ENCODE data around the gene MPP3. TPM values are rescaled to one million over a fixed set of nuclear protein-coding genes. Genes with fewer than 3 reads are reported as not detected.

Gene MPP3
- polyA plus RNA-seq, 3 donors = 7.7 to 15.0 (median 8.0) TPM

DNA sequence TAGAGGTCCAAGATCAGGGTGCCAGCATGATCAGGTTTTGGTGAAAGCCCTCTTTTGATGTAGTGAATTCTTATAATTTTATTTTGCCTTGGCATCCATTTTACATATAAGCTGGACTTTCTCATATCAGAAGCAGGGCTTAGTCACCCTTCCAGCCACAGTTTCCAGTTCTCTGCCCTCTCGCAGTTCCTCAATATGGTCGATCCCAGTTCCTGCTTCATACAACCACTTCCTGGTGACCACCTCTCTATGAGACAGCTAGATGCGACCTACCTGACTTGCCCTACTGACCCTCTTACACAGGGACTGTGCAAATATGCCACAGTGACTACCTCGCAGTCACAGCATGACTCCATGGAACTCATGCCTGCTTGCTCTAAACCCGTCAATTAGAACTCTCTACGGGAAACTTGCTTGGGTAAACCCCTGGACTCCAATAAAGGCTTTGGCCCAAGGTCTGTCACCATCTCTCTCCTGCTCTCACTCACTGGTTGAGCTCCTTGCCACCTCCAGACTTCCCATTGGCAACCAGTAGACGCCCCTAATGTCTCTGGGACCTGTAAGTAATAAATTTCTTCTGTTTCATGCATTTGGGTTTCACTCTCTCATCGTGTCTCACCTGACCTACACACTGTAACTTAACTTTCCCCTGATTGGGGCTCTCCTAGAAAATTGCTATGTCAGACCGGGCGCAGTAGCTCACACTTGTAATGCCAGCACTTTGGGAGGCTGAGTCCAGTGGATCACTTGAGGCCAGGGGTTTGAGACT, 35.5 kb upstream of the MPP3 start:
- no peak for DNase-seq (ENCODE audit: extremely low read depth in 1 of 11, low read depth in 9 of 11, low spot score in 4 of 11)

DNA sequence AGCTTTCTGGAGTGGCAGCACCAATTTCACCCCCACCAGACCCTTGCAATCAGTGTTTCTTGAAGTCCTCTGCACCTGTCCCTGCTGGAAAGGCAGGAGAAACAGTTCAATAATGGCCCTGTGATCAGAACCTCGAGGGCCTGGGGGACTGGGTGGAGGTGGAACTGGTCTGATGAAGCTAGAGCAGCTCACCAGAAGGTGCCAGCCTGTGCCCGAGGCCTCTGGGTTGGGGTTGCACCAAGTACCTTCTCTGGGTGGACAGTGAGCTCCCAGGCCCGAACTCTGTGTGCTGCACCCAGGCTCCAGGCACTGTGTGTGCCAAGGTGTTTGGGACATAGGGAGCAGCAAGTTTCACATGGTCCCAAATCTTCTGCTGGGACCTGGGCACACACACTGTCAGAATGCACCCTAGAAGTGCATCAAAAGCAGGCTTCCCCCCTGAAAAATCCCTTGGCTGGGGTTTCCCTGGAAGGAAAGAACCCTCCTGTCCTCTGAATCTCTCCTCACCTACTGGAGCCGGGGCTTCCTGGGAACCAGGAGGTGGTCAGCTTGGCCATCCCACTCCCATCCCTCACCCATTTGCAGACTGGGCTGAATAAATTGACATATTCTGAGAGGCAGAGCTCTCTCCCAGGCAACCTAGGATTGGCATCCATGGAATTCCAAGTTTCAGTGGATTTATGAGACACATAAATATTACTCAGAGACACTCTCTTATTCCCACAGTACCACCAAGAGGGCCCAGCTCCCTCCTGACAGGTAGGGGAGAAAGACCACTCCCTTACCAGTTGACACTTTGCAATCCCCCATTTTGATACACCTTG, 31.4 kb upstream of the MPP3 start:
- DNase-seq (ENCODE audit: extremely low read depth in 1 of 11, low read depth in 9 of 11, low spot score in 4 of 11) = no peak

DNA sequence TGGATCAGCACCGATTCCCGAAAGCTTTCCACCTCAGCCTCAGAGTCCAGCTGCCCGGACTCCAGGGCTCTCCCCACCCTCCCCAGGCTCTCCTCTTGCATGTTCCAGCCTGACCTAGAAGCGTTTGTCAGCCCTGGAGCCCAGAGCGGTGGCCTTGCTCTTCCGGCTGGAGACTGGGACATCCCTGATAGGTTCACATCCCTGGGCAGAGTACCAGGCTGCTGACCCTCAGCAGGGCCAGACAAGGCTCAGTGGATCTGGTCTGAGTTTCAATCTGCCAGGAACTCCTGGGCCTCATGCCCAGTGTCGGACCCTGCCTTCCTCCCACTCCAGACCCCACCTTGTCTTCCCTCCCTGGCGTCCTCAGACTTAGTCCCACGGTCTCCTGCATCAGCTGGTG, 29.0 kb upstream of the MPP3 start:
- DNase-seq (ENCODE audit: extremely low read depth in 1 of 11, low read depth in 9 of 11, low spot score in 4 of 11) = no peak

DNA sequence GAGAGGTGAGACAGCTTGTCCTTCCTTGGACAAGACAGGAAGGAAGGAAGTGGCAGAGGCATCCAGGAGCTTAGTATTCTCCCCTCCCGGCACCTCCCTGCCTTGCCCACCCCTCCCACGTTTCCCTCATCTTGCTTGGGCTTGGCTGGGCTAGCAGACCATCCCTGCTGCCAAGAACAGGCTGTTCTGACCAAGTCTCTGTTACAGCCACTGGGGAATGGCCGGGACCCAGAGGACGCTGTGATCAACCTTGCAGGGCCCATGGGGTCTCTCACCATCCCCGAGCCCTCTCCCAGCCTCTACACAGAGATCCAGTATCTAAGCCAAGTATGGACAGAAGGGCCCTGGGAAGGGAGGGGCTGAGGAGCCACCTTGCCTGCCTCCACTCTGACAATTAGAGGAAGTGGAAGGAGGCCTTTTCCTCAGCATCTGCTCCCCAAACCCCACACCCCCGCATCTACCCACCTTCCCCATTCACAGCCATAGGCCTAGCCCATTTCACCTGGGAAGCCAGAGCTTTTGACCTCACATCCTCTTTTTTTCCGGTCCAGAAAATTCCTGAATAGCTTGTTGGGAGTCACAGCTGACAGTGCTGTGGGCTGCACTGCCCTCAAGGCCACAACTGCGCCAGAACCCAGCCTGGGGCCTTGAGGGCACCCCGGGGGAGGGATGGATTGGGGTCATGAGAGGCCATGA, 28.1 kb upstream of the MPP3 start:
- DNase-seq (ENCODE audit: extremely low read depth in 1 of 11, low read depth in 9 of 11, low spot score in 4 of 11) = no peak

DNA sequence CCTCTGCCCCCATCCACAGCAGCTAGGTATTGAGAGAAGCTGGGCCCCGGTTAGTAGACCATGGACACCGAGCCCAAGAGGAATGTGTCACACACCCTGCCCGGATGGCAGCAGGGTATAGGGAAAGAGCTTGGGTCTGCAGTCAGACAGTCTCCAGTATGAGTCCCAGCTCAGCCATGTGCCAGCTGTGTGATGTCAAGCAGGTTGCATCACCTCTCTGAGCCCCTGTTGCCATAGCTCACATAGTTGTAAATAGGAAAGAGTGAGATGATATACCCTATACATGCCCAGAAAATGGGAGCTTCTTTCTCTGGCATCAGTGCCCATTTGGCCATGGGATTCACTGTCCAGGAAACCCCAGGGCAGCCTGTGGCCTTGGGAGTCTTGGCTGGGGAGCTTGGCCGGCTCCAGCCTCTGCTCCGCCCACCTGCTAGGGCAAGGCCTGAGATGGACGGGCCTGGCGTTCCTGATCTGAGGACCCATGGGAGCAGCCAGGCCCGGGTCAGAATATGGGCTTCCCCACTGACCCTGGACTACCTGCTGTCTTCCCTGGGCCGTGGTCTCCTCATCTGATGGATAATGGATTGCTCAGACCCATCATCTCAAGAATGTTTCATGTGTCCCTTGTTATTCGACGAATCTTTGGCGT, 27.3 kb upstream of the MPP3 start:
- DNase-seq (ENCODE audit: extremely low read depth in 1 of 11, low read depth in 9 of 11, low spot score in 4 of 11) = no peak

DNA sequence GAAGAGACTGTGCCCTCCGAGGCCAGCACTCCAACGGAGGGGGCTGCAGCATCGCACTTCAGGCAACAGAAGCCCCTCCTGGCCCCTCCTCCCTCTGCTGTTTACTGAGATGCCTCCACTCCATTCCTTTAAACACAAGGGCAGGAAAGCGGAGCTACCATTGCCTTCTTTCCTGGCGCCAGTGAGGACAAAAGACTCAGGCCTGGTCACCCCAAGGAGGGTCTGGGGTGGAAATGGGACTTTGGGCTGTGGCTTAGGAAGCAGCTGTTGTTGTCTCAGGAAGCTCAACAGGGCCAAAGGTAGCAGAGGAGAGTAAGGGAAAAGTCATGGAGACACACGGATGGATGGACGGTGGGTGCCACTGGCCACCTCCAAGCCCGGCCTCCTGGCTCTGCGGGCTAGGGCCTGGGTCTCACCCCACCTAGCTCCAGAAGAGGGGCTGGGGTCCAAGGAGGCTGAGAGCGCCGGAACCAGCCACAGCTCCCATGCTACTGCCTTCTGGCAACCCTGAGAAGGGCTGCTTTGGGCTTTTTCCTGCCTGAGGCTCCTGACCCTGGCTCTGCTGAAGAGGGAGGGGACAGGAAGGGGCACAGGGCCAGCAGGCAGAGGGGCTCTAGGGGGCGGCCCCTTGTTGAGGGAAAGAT, 25.1 kb upstream of the MPP3 start:
- DNase-seq (ENCODE audit: extremely low read depth in 1 of 11, low read depth in 9 of 11, low spot score in 4 of 11) = no peak

DNA sequence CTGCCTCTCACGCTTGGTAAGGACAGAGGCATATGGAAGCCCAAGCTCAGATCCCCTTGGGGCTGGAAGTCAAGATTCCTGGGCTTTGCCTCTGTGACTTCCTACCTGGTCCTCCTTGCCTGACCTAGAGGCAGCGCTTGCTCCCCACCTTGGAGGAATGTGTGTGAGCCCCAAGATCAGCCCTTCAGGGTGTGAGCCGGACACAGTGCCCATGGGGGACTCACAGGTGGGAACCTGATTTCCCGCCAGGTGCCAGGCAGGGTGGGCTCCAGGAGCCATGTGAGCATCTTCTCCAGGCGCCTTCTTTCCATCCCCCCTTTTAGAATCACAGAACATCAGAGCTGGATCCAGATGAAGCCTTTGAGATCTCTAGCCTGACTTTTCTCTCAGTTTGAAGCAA, 24.2 kb upstream of the MPP3 start:
- DNase-seq (ENCODE audit: extremely low read depth in 1 of 11, low read depth in 9 of 11, low spot score in 4 of 11) = no peak

DNA sequence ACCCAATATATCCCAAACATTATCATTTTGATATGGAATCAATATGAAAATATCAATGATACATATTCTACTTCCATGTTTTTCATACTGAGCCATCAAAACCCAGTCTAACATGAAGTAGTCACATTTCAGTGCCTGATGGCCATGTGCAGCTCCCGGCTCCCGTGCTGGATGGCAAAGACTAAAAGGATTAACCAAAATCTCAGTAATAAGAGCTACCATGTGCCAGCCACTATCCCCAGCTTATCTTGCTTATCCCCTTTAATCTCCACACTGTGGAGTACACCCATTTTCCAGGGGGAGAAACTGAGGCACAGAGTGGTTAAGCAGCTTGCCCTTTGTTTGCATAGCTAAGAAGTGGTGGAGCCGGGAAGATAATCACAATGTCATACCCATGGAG, 23.2 kb upstream of the MPP3 start:
- no peak for DNase-seq (ENCODE audit: extremely low read depth in 1 of 11, low read depth in 9 of 11, low spot score in 4 of 11)

DNA sequence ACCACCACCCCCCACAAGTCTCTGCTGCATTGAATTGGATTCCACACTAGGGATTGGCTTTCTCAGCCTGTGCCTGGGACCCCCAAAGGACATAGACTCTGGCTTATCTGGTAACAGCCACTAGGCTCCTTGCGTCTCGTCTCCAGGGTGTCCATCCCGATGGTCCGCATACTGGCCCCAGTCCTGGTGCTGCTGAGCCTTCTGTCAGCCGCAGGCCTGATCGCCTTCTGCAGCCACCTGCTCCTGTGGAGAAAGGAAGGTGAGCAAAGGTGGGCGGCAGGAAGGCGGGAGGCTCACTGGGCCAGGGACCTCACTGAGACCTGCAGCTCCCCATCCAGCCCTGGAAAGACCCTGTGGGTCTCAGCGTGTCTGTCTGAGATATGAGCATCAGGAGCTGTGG, 22.1 kb upstream of the MPP3 start:
- no peak for DNase-seq (ENCODE audit: extremely low read depth in 1 of 11, low read depth in 9 of 11, low spot score in 4 of 11)

DNA sequence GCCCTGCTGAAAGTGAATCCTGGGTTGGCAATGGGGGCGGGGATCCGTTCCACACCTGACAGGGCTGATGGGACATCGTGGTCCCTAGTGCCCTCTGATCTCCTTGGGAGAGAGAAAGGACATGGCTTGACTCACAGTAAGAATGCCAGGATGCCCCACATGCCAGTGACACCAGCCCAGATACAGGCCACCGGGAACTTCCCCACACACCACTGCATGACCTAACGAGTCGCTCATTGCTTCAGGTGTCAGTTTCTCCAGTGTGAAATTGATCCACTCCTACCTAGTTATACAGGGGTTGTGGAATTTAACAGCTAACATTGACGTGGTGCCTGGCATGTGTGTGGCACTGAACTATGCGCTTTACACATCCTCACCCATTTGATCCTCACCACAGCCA, 21.6 kb upstream of the MPP3 start:
- DNase-seq (ENCODE audit: extremely low read depth in 1 of 11, low read depth in 9 of 11, low spot score in 4 of 11) = no peak

DNA sequence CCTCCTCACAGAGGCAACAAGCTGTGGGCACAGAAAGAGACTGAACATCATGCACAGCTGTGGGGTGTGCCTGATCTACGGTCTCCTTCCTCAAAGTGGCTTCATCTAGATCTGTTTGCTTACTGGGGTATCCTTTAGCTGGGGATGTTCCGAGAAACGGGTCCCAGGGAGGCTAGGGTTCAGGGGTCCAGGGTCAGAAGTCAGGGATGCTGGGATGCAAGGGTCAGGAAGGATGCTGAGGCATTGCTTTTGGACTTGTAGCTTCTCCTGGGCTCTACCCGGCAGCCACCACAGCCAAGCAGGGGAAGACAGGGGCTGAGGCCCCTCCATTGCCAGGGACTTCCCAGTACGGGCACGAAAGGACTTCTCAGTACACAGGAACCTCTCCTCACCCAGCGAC, 20.6 kb upstream of the MPP3 start:
- no peak for DNase-seq (ENCODE audit: extremely low read depth in 1 of 11, low read depth in 9 of 11, low spot score in 4 of 11)

DNA sequence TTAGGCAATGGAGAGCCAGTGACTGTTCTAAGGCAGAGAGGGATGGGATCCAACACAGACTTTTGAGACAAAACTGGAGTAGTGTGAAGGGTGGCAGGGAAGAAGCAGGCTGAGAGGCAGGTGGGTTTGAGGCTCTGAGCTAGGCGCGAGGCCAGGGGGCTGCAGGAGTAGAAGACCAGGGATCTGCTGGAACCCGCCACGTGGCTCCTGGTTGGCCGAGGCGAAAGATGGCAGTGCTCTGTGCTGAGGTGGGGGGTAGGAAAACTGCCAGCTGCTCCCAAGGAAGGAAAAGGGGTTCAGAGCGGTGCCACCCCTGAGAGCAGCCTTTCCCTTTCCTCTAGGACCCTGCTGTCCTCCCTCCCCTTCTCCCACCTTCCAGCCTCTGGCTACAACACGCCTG, 19.6 kb upstream of the MPP3 start:
- DNase-seq (ENCODE audit: extremely low read depth in 1 of 11, low read depth in 9 of 11, low spot score in 4 of 11) = no peak

DNA sequence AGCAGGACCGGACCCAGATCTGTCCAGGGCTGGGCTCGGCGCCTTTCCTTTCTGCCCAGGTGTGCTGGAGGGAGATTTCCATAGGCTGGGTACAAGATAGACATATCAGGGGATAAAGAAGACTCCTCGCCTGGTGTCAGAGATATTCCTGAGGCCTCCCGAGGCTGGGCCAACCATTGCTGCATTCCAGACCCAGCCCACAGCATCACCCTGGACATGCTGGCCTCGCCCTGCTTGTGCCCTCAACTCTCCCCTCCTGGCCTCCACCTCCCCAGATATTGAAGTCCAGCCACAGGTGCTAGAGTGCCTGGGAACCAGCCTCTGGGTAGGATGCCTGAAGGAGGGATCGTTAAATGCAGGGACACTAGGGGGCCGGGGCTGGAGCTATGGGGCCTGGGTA, 16.2 kb upstream of the MPP3 start:
- no peak for DNase-seq (ENCODE audit: extremely low read depth in 1 of 11, low read depth in 9 of 11, low spot score in 4 of 11)

DNA sequence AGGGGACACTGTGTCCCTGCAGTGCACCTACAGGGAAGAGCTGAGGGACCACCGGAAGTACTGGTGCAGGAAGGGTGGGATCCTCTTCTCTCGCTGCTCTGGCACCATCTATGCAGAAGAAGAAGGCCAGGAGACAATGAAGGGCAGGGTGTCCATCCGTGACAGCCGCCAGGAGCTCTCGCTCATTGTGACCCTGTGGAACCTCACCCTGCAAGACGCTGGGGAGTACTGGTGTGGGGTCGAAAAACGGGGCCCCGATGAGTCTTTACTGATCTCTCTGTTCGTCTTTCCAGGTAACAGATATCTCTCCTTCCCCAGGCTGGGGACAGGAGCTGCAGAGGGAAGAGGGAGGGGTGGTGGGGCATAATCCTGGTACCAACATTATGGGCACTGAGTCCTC, 15.7 kb upstream of the MPP3 start:
- no peak for DNase-seq (ENCODE audit: extremely low read depth in 1 of 11, low read depth in 9 of 11, low spot score in 4 of 11)

DNA sequence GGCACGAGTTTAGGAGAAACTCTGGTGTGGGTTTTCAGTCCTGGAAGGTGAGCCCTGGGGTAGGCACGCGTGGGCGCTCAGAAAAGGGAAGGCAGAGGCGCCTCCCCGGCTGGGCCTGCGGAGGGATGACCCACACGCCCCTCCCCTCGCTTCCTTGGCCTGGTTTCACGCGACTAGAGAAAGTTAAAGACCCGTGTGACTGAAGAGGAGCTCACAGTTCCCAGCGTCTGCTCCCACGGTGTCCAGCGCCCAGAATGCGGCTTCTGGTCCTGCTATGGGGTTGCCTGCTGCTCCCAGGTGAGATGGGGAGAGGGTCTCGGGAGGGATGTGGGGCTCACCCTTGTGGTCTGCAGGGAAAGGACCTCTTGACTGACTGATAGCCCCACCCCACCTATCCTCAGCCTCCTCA, 14.0 kb upstream of the MPP3 start, which contains the start of gene CD300LG:
TSS of gene CD300LG (plus strand) at position 214 of the 409 bp plus-strand sequence. CDS start at position 255, 41 bp downstream.
- no peak for DNase-seq (ENCODE audit: extremely low read depth in 1 of 11, low read depth in 9 of 11, low spot score in 4 of 11)

DNA sequence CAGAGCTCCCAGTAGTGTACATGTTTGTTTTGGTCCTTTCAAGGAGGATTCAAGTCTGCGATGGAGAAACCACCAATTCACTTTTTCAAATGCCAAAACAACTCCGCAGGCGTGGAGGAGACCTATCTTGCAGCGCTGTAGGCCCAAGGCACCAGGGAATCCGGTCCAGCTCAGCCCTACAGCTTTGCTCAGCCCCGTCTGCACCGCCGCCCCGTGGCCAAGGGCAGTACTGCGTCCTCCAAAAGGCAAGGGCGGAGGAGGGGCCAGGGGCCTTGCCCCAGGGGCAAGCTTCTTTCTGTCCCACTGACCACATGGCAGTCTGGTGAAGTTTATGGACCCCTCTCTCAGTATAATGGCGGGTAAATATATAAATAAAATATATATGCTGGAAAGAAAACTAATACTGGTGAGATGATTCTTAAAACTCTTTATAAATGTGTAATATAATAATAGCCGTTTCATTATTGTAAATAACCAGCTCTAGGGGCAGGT, 13.3 kb upstream of the MPP3 start:
- DNase-seq (ENCODE audit: extremely low read depth in 1 of 11, low read depth in 9 of 11, low spot score in 4 of 11) = peak in 10 of 11 donors; percentile 34 to 68 (median 52)

DNA sequence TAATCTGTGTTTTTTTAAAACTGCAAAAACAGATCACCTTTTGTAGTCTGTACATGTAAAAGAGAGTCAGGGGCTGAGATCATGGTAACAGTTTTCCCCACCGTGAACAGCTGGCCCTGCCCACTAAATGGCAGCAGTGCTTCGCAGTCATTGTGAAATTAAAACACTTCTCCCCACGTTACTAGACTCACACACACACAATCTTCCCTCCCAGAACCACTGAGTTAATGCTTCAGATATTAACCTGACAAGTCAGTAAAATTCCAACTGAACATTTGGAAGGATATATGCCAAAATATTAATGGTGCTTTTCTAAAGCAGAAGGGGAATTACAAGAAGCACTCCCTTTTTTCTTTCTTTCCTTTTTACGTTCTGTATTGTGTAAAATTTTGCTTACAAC, 12.8 kb upstream of the MPP3 start:
- no peak for DNase-seq (ENCODE audit: extremely low read depth in 1 of 11, low read depth in 9 of 11, low spot score in 4 of 11)

DNA sequence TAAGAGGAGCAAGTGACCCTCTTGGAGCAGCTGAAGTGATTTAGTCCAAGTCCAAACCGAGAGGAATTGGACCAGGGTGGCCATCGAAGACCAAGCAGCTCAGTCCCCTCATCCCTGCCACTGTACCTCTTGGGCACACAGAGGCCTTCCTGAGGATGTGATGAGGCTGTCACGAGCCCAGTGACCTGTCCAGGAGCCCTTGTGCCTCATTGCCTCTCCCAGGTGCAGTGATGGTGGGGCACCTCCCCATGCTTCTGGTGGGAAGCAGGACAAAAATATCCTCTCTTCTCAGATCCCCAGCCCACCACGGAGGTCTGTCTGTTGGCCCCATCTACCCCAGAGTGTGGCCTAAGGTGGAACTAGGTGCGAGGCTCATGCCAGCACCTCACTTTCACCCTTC, 11.3 kb upstream of the MPP3 start:
- no peak for DNase-seq (ENCODE audit: extremely low read depth in 1 of 11, low read depth in 9 of 11, low spot score in 4 of 11)

DNA sequence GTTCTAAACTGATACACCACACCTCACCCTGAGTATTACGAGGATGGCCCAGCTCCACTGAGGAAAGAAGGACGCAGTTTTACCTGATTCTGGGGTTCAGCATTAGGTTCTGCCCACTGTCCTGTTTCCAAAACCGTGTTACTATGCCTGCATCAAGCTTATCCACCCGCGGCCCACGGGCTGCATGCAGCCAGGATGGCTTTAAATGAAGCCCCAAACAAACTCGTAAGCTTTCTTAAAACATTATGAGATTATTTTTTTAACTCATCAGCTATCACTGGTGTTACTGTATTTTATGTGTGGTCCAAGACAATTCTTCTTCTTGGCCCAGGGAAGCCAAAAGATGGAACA, 10.0 kb upstream of the MPP3 start:
- DNase-seq (ENCODE audit: extremely low read depth in 1 of 11, low read depth in 9 of 11, low spot score in 4 of 11) = no peak

Measured in renal cortex interstitium (tissue), 11 donors.